ENCODE results near the gene PHAF1.

The PHAF1 gene

GRCh38 chr16:67148656-67149275 is 39.0 kb downstream of the PHAF1 start:
- no peak for DNase-seq

GRCh38 chr16:67149276-67150046 is 39.7 kb downstream of the PHAF1 start:
- DNase-seq = no peak

GRCh38 chr16:67150047-67150832 is 40.5 kb downstream of the PHAF1 start:
- no peak for DNase-seq

DNA sequence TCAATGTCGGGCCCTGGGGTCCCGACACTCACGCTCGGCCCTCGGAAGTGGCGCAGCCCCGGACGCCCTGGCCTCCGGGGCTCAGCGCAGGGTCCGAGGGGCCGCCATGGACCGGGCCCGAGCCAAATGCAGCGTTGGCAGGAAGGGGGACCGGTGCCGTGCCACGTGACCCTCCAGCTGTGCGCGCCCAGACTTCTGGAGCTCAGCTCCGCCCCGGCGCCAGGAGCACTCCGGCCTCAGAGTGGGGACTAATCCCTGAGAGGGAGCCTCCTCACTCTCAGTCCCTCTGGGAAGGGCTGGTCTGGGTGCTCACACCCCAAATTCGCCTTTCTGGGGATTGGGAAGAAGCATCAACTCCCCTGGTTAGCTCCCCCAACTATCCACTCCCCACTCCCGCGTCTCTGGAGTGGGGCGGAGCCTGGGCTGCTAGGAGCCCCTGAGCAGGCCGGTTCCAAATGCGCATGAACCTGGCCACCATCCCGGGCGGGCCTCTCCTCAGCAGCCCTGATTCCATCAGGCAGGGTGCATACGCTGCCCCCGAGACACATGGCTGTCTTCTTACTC is 41.2 kb downstream of the PHAF1 start, which contains the start of gene B3GNT9:
Gene B3GNT9, minus strand, starts transcription at position 166 of the 564 bp plus-strand sequence. CDS start 513 bp downstream, outside the sequence.
- DNase-seq = no peak

DNA sequence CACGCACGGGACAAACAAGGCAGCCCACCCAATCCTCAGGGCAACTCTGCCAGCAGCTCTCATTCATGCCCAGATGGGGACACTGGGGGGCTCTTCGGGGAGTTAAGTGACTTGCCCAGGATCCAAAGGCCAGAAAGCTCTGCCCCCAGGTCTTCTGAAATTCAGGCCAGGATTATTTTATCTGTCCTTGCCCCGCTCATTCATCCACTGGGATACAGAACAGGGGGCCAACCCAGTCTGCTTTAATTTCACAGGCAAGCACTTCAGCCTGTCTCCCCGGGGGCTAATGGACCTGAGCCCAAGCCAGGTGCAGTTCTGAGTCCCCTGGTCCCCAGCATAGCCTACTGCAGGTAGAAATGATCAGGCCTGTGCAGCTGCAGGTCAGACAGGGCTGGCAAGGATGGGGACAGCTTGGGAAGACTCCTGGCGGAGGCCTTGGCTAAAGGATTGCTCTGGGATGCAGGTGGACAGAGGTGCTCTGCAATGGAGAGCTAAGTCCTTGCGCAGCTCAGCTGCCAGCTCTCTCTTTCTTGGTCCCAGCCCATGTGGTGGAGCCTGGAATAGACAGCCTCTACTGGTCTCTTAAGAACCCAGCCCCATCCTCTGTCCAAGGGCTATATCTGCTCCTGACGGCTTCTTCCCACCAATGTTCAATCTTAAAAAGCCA is 41.8 kb downstream of the PHAF1 start:
- no peak for DNase-seq

- DNase-seq = no peak
These were observed 45.0 kb downstream of the PHAF1 start for GRCh38 chr16:67154578-67155294.

DNA sequence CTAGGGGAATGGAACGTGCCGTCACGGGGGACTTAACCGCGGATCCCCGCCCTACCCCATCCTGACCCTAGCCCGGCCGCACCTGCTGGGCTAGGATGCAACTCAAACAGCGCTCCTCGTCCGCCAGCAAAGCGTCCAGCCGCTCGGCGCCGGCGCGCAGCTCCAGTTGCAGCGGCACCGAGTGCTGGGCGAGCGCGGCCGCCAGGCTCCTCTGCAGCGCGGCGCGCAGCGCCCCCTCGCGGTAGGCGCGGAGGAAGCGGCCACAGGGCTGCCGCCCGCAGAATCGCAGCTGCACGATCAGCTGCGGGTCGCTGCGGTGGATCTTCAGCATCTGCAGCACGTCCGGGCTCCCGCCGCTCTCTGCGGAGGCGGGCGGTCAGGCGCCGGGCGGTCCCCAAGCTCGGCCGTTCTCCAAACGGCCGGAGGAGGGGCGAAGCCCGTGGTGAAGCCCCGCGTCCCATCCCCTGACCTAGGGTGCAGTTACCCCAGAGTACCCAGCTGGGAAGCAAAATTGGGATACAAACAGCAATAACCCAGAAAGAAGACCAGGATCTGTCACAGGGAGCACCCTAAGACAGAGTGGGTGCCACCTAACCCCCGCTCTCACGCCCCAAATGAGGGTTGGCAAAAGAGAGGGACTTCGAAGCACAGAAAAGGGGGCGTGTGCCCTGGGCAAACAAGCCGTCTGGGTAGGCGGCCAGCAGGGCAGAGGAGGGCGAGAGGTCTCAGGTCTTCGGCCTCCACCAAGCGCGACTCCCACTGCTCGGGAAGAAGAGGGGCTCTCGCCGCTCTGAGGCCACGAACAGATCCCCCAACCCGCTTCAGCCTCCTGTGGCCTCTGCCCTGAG is 45.8 kb downstream of the PHAF1 start:
- no peak for DNase-seq

DNA sequence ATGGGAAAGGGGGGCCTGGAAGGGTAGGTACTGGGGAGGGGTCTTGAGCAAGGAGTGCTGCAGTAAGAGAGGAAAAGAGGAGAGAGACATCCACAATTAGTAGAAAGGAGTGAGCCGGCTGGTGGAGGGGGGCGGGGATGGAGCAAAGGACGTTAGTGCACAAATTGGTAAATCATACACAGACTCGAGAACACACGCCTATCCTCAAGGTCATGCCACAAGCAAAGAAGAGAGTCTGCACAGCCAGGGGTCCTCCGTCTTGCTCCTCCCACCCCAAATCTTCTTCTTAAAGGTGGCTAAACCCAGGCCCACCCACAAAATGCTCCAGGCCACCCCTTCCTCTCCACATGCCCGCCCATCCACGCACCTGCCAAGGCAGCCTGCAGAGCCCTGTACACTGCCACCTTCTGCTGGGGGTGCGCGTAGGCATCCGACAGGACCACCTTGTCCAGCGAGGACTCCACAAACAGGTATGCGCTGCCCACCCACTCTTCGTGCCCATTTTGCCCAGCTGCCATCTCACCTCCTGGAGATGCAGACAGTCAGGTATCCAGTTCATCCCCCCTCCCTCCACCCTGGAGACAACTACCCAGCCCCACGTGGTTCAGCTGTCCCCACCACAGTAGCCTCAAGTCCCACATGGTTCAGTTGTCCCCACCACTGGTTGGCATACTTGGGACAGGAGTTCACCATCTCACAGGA is 46.6 kb downstream of the PHAF1 start:
- DNase-seq = no peak

GRCh38 chr16:67157106-67157748 is 47.5 kb downstream of the PHAF1 start:
- no peak for DNase-seq

- no peak for DNase-seq
These were observed 48.3 kb downstream of the PHAF1 start for GRCh38 chr16:67157892-67158635.

DNA sequence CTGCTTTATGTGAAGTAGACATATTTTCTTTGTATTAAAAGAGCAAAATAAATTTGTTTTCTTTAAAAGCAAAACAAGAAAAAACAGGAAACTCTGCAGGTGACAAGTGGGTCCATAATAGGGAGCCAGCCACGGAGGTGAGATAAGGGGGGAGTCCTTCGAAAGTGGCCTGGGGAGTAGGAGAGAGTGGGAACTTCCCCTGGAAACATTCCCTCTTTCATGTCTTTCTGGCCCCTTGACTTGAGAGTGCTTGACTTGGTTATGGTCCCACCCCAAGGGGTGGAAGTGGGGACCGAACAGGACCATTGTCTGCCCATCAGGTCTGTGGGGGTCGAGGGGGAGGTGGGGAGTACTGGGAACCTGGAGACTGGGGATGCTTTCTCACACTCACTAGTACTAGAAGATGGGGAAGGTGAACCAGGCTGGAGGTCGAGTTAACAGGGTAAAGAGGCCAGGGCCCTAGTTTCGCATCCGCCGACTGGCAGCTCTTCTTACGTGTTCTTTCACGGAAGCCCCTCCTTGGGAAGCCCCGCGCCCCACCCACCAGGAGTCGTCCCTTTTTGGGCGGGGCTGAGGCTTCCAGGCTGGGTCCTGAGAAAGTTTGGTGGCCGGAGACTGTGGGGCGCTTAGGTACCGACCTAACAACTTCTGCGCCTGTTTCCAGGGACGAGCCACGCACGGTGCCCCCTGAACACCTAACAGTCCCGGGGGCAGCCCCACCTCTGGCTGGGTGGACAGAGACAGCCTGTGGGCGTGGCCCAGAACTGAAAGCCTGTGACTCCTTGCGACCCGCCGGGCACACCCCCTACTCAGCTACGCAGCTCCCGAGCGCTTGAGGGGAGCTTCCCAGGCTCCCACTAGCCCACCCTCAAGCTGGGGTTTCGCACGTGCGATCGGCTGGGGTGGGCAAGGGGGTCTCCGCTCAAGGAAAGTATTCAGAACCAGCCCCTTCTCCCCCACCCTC is 49.2 kb downstream of the PHAF1 start:
- DNase-seq = no peak

DNA sequence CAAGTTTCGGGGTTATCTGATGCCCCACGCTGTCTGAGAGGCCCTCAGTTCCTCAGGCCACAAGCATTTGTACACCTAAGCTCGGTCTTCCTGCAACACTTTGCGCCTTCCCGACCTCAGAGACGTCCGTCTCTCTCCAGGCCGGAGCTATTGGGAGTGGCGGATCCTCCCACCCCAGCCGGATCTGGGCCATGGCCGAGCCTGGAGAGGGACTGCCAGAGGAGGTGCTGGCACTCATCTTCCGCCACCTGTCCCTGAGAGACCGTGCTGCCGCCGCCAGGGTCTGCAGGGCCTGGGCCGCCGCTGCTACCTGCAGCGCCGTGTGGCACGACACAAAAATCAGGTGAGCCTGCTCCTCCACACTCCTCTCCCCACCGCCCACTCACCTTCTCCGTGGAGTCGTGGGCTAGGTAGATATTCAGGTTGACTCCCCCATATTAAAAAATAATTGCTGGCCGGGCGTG is 51.9 kb downstream of the PHAF1 start:
- no peak for DNase-seq

DNA sequence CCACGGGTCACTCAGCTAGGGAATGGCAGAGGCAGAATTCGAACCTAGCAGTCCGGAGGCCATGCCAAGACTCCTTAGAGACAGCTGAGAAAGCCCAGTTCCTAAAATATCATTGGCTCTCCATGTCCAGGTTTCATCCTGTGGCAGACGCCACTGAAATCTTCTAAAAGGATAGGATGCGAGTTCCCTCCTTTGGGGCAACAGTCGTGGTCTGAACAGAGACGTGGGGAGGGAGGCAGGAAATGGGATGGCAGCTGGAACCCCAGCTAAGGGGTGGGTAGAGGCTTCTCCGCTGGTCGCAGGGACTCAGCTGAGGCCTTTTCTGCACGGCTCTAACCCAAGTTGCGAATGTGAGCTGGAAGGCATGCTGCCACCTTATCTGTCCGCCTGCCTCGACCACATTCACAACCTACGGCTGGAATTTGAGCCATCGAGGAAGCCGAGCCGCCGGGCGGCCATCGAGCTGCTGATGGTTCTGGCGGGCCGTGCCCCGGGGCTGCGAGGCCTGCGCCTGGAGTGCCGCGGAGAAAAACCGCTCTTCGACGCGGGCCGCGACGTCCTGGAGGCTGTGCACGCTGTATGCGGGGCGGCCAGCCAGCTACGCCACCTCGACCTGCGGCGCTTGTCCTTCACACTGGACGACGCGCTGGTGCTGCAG is 52.9 kb downstream of the PHAF1 start:
- DNase-seq = no peak

GRCh38 chr16:67163164-67163998 is 53.6 kb downstream of the PHAF1 start:
- no peak for DNase-seq

GRCh38 chr16:67163999-67164558 is 54.3 kb downstream of the PHAF1 start:
- DNase-seq = no peak

DNA sequence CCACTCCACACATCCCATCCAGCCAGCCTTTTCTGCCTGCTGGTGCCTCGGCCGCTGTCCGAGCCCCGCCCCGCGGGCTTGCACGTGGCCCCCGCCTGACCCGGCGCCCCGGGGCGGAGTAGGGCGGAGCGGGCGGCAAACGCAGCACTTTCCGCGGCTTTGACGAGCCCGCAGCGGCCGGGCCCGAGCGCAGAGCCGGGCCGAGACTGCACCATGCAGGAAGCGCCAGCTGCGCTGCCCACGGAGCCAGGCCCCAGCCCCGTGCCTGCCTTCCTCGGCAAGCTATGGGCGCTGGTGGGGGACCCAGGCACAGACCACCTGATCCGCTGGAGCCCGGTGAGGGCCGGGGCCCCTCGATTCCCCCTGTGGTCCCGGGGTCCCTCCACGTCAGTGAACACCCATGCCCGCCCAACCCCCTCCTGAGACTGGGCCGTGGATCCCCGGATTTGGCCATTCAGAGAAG is 54.9 kb downstream of the PHAF1 start, which contains the start of gene HSF4:
Gene HSF4, plus strand, starts transcription at position 147 of the 463 bp plus-strand sequence. Its CDS starts 67 bp downstream, at position 214.
- no peak for DNase-seq
